GM19397 (cell line): ENCODE results near the gene TPRN.

Experiments
- ATAC-seq: cut with Tn5 transposase; IDR thresholded peaks from one replicate; pipeline ENCODE4 v1.9.1; 2021; ENCODE audit warnings: mild to moderate bottlenecking, moderate library complexity; ENCODE audit not compliant: unreplicated experiment

TPRN gene

DNA sequence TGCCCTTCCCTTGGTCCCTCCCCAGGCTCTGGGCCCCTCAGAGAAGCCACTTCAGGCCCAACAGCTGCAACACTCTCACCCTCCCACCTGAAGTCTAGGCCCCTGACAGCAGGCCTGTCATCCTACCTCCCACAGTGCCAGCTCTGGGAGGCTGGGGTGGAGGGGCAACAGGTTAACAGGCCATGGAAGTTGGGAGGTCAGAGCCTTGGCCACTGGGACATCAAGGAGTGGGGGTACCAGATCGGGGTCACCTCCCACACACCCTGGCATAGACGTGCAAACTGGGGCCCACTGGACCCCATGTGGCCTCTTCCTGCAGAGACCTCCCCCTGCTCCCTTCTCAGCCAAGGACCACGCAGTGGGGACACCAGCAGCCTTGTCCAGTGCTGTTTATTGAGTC is 9.3 kb downstream of the TPRN start:
- ATAC-seq, result no peak

DNA sequence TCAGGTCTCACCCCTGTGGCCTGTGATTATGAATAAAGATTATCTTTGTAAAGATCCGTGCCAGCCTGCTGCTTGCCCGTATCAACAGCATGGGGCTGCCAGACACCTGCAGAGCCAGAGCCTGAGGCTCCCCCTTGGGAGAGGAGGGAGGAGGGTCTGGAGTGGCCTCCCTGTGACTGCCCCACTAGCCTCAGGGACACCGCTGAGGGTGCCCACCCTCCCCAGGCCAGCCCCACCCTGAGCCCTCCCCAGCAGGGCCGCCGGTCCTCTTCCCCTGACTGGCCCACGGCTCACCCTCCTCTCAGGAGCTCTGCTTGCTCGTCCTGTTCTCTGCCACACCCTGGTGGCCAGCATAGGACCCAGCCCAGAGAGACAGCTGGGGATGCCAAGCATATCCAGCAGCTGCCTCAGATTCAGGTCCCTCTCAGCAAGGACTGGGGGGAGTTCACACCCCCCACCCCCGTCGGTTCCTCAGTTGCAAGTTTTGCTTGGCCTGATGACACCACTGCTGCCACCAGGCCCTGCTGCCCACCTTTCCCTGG is 10.2 kb downstream of the TPRN start:
- no peak for ATAC-seq

DNA sequence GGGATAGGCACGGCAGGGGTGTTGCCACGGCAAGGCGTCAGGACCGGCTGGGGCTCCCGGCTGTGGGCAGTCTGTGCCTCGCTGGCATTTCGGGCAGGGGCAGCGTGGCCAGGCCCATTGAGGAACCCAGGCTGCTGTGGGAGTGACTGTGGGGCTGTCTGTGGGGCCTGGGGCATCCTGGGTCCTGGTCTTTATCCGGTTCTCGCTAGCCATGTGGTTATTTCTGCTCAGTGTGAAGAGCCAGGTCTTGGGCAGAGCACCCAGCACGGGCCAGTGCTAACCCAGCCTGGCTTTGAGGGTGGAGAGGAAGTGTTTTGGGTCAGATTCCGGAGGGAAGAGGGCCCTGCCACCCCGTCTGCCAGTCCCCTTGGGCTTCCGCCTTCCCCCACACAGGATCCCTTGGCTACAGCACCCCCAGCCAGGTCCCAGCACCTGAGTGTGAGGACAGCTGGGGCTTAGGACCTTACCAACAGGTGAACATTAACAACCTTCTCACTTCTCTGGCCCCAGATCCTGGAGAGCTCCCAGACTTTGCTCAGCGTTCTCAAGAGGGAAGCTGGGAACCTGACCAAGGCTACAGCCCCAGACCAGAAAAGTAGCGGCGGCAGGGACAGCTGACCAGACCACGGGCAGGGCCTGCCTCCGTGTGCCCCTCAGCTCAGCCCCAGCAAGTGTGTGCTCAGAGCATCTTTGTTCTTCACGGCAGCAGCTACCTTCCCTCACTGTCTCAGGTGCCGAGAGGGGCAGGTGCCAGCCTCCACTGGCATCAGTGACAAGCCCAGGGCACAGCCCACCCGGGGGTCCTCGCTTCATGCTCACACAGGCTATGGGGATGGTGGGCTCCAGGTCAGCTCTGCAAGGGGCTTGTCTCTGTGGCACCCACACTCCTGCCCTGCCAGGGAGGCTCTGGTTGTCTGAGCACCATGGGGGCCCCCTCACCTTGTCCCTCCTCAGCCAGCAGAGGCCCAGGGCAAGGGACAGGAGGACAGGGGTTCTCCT is 10.9 kb downstream of the TPRN start:
- no peak for ATAC-seq

DNA sequence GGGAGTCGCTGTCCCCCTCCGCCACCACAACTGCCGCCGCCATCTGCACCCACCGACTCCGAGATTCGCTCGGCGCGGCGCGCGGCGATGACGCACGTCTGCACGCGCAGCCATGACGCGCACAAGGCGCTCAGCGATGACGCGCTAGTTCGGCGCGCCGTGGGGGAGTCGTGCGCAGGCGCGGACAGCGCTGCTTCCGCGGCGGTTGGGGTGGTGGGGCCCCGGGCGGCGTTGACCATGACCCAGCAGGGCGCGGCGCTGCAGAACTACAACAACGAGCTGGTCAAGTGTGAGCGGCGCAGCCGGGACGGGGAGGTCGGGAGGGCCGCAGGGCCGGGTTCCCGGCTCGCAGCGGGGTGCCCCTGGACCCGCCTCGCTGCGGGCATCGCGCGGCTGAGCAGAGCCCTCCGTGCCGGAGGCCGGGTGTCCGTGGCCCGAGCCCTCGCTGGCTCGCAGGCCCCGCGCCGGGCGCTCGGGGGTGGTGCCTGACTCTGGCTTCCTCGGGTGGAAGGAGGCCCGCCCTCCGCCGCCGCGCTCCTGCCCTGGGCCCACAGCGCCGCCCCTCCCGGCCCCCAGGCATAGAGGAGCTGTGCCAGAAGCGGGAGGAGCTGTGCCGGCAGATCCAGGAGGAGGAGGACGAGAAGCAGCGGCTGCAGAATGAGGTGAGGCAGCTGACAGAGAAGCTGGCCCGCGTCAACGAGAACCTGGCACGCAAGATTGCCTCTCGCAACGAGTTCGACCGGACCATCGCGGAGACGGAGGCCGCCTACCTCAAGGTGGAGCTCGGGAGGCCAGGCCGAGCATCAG is 11.8 kb downstream of the TPRN start, which contains the start of the genes ANAPC2 and SSNA1:
TSS of gene ANAPC2 (minus strand) at position 71 of the 807 bp plus-strand sequence. CDS start at position 43, 28 bp downstream.
TSS of gene SSNA1 (plus strand) at position 187 of the 807 bp plus-strand sequence. CDS start at position 238, 51 bp downstream.
- ATAC-seq, result peak; percentile 78

DNA sequence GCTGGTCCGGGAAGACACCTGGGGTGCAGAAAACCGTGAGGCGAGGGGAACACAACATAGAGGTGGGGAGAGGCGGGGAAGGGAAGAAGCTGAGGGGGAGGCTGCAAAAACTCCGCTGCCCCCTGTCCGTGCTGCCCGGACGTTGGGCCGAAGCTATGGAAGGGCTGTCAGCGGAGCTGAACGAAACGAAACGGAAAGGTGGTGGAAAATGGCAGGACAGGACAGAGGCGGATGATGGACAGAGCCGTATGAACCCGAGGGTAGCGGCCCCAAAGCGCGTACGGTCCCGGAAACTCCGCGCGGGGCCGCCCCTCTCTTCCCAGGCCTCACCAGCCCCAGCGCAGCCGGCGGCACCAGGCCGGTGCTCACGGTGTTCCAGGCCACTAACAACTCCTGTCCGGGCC is 12.5 kb downstream of the TPRN start:
- ATAC-seq, result no peak

DNA sequence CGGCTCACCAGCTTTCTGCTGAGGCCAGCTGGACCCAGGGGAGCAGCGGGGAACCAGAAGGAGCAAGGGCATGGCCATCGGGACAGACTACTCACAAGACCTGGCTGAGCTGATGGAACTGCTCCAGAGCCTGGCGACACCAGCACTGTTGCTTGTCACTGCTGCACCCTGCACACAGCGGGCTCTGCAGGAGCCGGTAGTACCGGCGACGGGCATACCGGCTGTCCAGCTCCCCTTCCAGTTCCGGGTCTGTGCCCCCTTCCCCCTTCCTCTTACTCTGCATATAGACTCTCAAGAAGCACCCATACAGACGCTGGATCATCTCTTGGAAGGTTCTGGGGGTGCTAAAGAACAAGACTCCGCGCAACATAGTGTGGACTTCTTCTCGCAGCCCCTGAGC is 13.2 kb downstream of the TPRN start:
- ATAC-seq, result no peak

DNA sequence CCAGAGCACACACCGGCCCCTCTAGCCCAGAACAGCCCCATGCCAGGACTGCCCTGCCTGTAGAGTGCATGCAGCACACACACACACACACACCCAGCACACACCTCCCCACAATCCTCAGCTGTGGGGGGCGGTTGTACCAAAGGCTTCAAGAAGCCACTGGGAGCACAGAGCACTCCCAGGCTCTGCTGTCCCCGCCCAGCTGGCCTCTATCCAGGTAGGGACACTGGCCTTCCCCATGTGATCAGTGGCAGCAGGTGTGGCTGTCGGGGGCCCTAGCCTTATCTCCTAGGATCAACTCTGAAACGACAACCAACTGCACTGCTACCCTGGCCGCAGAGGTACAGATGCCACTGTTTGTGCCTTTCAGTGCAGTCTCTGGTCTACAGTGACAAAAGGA is 14.2 kb downstream of the TPRN start:
- no peak for ATAC-seq

DNA sequence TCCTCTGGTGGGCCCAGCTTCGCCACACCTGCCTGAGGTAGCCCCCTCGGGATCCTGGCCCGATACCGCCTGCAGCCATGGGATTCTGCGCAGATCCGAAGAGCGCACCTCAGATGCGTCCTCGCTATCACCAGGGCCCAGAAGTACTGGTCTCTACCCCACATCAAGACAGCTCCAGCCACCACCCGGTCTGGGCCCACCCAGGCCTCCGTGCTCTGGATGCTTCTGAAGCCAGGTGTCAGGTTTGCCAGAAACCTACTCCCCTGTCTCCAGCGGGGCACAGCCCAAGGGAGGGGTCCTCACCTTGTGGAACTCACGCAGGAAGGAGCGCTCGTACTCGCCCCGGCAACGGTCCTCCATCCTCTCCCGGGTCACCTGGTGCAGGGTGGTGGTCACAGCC is 14.6 kb downstream of the TPRN start:
- no peak for ATAC-seq

DNA sequence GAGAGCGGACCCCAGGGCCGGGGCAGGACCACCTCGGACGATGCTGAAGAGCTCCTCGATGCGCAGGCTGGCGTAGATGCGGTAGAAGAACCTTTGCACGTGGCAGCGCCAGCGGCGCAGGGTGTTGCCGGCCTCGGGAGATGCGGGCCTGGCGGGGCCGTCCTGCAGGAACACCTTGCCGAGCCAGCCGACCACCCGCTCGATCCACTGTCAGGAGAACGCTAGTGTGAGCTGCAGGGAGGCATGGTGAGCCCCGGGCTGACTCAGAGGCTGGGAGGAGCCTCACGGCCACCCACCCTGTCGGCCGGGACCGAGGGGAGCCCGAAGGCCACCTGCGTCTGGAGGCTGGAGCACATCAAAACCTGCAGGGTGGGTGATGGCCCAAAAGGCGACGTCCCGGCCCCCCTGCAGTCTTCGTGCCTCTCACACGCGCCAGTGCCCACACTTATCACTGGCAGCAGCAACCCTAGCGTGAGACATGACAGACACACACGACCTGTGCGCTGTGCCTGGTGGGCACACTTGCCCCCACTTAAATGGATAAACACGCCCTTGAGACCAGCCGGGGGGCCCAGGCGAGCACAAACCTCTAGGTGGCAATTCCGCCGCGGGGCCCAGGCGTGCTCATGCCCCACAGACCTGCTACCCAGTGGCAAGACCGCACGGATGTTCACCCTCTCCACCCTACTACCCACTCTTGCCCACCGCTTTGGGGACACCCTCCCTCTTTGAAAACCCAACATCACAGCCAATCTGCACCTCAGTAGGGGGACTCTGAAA is 15.5 kb downstream of the TPRN start:
- ATAC-seq, result no peak

DNA sequence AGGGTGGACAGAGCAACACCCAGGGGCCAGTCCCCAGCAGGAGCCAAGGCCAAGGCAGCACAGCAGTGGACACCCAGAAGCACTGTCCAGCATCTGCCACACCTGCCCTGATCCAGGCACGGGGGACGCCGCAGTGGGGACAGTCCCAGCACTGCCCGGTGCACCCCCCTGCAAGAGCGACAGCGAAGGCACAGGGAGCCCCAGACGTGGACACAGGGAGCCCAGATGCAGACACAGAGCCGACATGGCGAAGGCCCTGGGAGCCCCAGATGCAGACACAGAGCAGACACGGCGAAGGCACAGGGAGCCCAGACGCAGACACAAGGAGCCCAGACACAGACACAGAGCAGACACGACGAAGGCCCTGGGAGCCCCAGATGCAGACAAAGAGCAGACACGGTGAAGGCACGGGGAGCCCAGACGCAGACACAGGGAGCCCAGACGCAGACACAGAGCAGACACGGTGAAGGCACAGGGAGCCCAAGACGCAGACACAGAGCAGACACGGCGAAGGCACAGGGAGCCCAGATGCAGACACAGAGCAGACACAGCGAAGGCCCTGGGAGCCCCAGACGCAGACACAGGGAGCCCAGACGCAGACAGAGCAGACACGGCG is 16.5 kb downstream of the TPRN start:
- ATAC-seq, result no peak

DNA sequence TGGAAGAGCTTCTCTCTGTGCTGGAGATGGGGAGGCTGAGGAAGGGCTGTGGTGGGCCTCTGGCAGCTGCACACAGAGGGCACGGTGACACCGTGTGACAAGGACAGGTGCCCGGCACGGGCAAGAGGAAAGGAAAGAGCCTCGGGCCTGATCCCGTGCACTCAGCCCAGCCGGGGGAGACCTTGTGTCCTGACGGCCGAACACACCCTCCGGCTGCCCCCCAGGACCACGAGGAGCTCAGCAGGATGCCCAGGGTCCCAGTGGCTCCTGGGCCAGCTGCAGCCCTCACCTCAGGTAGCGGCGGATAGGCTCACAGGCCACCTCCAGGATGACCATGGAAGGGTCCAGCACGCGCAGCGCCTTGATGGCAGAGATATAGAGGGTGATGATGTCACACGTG is 17.7 kb downstream of the TPRN start:
- ATAC-seq, result no peak

DNA sequence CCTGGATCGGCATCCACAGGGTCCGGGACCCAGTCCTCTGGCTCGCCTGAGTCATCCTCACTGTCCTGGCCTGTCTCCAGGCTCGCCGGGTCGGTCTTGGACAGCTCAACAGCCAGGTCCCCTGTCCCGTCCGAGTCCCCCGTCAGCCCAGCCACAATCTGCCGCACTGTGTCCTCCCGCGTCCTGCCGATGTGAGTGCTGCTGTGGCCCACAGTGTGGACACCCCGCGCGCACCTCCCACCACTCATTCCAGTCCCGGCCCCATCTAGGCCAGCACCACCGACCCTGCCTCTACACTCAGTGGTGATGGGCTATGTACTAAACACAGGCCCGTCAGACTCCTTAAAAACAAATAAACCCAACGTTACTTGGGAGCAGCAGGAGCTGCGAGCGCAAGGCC is 18.9 kb downstream of the TPRN start:
- no peak for ATAC-seq

DNA sequence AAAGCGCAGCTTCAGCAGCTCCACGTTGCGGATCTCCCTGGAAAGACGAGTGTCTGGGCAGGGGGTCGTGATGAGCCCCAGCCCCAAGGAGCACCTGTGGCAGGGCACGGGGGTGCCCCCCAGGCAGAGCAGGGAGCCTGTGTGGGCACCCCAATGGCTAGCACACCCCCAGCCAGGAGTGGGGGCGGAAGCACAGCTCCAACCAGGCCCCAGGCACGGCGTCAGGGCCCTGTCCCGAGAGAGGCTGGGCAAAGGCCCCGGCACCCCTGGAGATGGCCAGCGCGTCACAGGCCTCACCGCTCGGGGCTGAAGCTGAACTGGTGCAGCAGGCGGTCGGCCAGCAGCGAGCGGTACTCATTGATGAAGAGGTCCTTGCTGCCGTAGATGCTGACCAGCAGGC is 20.1 kb downstream of the TPRN start:
- ATAC-seq, result no peak

DNA sequence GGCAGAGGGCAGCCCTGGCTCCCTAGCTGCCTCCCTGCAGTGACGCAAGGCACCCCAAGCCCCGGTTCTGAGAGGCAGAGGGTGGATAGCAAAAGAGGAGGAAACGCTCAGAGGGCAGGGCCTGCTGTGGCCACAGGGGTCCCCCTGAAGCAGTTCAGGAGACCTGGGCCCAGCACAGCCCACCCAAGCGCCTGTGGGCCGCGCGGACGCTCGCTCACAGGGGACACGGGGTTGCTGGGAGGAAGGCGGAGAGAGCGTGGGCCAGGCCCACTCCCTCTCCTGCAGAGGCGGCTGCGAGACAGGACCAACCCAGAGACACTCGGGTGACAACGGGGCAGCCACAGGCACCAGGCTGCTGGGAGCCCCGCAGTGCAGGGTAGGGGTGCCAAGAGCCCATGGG is 20.8 kb downstream of the TPRN start:
- ATAC-seq, result no peak

DNA sequence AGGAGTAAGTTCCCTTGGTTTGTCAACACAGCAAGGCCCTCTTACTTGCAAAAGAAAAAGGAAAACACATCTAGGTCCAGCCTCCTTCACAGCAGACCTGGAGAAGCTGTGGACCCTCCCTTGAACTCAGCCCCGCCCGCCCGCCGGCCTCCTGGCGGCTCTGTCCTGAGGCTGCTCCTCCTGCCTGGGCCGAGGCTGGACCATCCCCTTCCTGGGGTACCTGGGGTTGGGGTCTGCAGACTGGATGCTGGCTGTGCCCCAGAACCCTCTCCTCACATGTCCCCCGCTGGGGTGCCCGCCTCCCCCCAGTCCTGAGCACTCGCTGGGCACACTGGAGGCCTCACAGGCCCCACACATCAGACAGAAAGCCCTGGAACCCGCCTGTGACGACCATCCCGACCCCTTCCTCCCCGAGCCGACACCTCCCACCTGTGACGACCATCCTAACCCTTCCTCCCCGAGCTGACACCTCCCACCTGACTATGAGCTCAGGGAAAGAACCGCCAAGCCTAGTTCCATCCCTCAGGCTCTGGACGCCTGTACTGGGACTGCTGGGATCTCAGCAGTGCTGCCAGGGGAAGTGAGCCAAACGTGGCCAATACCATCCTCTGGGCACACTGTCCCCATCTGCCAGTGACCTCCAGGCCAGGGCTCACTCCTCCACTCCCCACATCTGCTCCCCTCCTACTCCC is 21.5 kb downstream of the TPRN start:
- ATAC-seq, result no peak

DNA sequence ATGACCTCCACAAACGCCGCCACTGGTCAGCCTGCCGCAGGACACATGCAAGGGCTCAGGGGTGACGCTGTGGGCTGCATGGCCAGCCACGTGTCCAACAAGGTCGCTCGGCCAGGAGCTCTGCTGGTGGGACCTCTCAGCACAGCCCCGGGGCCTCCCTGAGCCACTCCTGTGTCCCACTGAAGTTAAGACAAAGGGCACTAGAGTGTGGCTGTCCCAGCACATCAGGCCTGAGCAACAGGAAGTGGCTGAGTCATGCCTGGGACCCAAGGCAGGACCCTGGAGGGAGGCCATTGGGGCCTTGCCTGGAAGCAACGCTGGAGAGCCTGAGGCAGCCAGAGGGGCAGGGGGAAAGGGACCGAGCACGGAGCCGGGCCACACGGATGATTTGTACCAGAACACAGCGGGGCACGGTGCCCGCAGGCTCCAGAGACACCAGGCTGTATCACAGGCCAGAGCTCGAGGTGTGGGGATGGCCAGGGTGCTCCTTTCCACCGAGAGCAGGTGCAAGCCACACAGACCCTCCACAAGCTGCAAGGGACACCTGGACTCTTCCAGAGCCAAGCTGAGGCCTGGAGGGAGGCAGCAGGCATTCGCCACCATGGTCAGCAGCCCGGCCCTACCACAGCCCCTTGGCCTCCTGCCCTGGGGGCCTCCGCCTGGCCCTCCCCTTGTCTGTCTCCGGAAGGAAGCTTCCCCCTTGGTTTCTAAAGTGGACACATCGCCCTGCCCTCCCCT is 22.2 kb downstream of the TPRN start:
- no peak for ATAC-seq

DNA sequence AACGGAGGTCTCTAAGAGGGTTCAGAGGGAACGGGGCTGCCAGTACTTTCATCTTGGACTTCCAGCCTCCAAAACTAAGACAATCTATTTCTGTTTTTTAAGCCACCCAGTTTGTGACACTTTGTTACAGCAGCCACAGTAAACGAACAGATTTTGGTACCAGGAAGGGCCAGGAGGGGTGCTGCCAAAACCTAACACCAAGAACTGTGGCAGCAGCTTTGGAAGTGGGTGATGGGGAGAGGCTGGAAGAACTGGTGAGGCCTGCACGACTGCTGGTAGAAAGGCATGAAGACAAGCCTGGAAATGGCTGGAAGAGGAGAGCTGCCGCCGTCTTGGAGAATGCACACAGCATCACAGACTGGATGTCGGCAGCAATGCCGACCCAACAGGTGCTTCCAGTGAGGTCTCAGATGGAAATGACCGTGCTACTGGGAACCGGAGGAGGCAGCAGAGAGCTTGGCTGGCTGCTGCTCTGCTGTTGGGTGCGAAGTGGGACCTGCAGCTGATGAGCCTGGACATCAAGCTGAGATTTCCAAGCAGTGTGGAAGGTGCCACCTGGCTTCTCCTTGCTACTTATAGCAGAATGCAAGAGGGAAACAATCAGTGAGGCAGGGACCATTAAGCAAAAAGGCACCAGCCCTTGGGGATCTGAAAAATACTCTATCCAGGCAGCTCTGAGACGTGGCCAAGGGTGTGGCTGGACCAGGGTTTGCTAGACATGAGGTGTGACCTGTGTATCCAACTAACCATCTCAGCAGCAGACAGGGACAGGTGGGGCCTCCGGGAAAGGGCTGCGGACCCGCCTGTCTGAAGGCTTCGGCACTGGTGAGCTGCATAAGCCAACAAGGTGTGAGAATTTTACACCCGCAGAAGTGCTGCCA is 24.0 kb downstream of the TPRN start:
- ATAC-seq, result no peak
